NK-92 treated with Interleukin-12 subunit alpha and Interleukin-12 subunit beta, amount 100 ng/mL, for 24 hours (cell line): ENCODE measurements around the gene CIAPIN1.

Experiments used
- DNase-seq: peaks from one replicate; lab custom pipeline; 2025; lab: John Stamatoyannopoulos, UW

Gene CIAPIN1

DNA sequence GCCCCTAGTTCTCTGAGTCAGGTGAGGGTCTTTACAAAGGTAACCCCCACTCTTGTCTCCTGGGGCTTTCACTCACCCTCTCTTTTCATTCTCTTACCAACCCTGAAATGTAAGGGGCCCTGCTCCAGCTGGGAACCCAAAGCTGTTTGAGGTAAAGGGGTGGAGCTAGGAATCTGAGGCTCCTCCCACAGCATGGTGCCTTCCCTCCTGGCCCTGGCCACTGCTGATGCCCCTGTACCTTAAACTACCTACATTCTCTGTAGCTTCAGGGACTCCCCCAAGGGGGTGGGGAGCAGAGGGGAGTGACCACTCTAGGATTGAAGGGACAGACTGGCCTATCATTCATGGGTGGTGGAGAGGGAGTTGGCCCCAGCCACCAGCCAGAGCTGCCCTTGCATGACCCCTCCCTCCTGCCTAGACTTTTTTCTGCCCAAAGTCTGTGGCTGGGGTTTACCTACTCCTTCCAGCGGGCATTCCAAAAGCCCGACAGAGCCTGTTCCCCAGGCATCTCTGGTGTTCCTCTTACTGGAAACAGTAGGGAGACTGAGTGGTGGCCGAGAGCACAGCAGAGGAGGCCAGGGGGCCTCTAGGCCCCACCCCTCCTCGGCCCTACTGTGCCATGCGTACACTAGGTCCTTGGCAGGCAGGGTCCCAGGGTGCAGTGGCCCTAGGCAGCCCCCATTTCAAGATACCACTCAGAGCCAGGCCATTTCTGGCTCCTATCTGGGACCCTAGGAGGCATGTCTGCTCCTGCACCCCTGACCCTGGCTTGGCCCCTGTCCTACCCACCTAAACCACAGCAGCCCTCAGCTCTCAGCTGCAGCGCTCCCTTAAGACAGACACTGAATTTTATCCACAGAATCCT, 29.6 kb upstream of the CIAPIN1 start:
- DNase-seq, result no peak

DNA sequence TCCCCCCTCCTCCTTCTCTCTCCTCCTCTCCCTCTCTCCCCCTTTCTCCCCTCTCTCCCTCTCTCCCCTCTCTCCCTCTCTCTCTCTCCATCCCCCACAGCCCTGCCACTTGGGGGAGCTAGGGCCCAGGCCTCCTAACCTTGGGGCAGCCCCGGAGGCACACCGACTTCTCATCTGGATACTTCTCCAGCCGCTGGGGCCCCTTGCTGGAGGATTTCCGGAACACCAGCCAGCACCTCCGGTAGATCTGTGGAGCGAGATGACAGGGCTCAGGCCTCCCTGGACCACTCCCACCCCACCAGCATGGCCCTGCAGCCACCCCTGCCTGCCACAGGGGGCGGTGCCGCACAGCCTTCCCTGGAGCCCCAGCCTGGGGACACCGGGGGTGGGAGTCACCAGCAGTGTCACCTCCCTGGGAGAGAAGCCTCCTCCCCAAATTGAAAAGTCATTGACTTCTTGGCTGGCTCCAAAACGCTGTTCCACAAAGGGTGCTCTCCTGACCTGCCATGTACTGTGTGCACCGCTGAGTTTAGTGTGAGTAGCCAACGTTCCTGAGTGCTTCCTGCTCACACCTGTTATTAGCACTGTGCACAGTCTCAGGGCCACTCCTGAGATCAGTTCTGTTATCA, 28.6 kb upstream of the CIAPIN1 start:
- DNase-seq, result no peak

- no peak for DNase-seq
Observed at GRCh38 chr16:57474671-57475661, 27.8 kb upstream of the CIAPIN1 start.

GRCh38 chr16:57473906-57474305, 26.7 kb upstream of the CIAPIN1 start:
- DNase-seq, result no peak

DNA sequence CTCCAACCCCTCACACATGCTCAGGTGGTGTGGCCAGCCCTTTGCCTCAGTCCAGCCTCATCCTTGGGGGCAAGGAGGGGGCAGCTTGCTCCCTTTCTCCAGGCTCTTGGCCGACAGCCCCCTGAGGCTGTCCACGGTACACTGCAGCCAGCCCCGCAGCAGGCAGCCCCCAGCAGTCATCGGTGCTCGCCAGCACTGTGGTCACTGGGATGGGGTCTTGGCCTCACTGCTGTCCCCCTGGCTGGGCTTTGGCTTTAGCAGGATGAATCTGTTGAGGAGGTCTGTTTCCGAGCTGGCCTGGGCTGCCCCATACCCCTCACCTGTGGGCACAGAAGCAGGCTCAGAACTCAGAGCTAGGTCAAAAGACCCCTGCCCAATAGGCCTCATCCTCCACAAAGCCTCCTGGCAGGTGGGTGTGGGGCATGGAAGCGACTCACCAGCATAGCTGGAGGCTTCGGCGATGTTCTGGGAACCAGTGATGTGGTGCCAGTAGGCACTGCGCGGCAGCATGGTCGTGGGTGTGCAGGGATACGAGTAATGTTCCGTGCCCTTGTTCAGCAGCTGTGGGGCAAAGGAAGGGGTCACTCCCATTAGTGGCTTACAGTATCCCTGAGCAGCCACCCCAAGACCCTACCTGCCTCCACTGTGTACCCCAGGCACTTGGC, 26.1 kb upstream of the CIAPIN1 start:
- DNase-seq, result no peak

GRCh38 chr16:57472665-57473060, 25.5 kb upstream of the CIAPIN1 start:
- DNase-seq, result no peak

GRCh38 chr16:57471852-57472664, 24.9 kb upstream of the CIAPIN1 start:
- no peak for DNase-seq

- DNase-seq, result no peak
Observed at GRCh38 chr16:57471209-57471608, 24.0 kb upstream of the CIAPIN1 start.

- no peak for DNase-seq
Observed at GRCh38 chr16:57470711-57471110, 23.5 kb upstream of the CIAPIN1 start.

- DNase-seq, result no peak
Observed at GRCh38 chr16:57469917-57470470, 22.8 kb upstream of the CIAPIN1 start.

DNA sequence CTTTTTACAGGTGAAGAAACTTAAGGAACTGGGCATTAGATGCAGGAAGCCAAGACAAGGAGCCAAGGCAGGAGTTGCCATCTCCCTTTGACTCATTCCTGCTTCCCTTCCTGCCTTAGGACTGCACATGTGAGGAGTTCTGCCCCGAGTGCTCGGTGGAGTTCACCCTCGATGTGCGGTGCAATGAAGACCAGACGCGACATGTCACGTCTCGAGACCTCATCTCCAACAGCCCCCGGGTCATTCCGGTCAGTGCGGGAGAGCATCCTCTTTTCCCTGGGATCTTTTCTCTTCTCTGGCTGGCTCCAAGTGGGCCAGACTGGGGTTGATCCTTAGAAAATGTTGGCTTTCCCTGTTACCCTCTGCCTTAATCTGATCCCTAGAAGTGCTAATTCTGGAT, 21.9 kb upstream of the CIAPIN1 start:
- DNase-seq, result no peak

- no peak for DNase-seq
Observed at GRCh38 chr16:57468346-57468745, 21.2 kb upstream of the CIAPIN1 start.

DNA sequence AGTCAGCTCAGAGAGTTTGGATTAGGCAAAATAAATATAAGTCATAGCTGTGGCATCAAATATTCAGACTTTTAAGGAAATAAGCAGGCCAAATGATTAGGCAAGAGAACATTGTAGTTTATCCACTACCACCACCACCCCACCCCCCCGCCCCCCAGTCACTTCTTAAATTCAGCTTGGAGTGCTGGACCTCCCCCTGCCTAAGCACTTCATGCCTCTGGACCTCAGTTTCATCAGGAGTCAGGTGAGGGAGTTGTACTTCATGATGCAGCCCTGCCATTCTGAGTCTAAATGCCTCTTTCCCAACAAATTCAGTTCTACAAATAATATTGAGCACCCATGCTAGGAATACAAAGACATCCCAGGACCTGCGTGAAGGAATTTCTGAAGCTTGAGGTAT, 17.3 kb upstream of the CIAPIN1 start:
- no peak for DNase-seq

- DNase-seq, result no peak
Observed at GRCh38 chr16:57462978-57463362, 15.8 kb upstream of the CIAPIN1 start.

DNA sequence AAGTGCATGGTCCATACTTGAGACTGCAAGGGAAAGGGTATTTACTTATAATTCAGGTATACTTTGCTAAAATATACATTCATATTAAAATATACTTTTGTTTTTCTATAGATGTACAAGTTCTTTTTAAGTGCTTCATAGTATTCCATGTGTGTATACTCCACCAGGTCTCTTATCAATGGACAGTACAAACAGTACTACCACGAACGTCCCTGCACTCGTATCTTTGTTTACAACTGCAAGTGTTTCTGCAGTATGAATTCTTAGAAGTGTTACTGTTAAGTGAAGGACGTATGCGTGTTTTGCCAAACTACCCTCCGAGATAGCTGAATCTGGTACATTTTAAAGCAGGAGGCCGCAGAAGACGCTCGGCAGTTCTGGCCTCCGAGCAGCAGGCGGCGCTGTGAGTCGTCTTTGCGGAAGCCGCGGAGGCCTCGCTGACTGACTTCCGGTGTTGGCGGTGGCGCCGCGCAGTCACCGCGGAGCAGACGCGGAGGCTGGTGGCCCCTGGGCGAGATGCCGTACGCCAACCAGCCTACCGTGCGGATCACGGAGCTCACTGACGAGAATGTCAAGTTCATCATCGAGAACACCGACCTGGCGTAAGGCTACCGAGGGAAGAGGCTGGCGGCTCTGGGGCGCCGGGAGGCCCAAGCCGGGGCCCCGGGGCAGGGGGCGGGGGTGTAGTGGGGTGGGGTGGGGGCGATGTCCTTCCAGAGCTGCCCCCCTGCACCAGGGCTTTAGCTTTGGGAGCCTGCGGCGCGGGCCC, 15.2 kb upstream of the CIAPIN1 start, which contains the start of gene POLR2C:
Gene POLR2C (plus strand): TSS at position 471 of the 769 bp plus-strand sequence. CDS start 46 bp downstream, at position 517.
- DNase-seq, result peak; percentile 65

- no peak for DNase-seq
Observed at GRCh38 chr16:57452021-57452420, 4.8 kb upstream of the CIAPIN1 start.

DNA sequence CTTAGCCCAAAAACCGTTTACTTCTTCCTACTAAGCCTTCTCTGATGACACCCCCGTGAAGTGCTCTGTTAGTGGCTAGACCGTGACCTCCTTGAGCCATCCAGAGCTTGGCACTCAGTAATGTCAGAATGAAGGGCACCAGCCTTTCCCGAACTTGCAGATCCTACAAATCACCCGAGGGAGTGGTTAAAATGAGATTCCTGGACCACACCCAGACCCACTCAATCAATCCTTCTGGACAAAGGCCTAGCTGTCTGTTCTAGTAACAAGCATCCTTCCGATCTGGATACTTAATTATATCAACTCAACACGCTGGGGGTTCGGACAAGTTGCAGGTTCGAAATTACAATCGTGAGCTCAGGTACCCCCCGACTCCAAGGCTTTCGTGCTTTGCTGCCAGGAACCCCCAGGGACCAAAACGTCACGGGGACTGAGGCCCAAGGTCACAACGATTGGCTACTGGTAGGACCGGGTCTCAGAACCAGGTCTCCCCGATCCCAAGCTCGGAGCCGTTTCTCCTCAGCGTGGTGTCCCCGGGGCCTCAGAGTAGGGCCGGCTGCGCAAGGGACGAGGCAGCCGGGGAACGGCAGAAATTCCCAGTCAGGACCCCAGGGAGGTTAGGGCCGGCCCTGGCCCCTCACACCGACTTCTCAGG, 527 bp downstream of the CIAPIN1 start:
- DNase-seq, result no peak

- no peak for DNase-seq
Observed at GRCh38 chr16:57445510-57445909, 1.7 kb downstream of the CIAPIN1 start.

DNA sequence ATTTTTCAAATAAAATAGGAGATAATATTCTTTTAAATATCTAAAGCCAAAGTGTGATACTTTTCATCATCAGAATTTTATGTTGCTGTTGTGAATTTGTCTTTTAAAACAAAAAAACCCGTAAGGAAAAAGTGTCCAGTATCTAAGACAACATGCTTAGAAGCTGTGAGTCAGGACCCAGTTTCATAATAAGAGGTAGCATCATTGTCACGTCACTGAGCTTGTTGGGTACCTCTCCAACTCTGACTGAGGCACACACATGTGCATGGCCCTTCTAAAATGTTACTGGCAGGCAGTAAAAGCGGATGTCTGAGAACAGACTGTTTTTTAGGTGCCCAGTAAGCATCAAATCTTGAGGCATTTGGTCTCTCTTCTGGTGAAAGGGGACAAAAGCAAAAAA, 2.5 kb downstream of the CIAPIN1 start:
- no peak for DNase-seq
